Measurements from ENCODE around the gene CBX6.
A peak's percentile ranks its signal among the peaks of the same experiment; 100 is the strongest.
"Not testable (repeated sequence)": the region's sequence is repeated elsewhere in the genome, so short reads cannot be mapped to it uniquely, and the experiment has no call there.

The CBX6 gene

GRCh38 chr22:38861170-38861876, 10.7 kb downstream of the CBX6 start:
- peak; percentile 34 for DNase-seq

- peak; percentile 34 for DNase-seq
Observed at GRCh38 chr22:38860283-38861169, 11.5 kb downstream of the CBX6 start.

- peak; percentile 23 for DNase-seq
Observed at GRCh38 chr22:38859581-38860282, 12.3 kb downstream of the CBX6 start.

GRCh38 chr22:38858492-38858891, 13.5 kb downstream of the CBX6 start:
- DNase-seq = peak; percentile 15

- not testable (repeated sequence) for DNase-seq
Observed at GRCh38 chr22:38854476-38854875, 17.5 kb downstream of the CBX6 start.

- not testable (repeated sequence) for DNase-seq
Observed at GRCh38 chr22:38853883-38854282, 18.1 kb downstream of the CBX6 start.

GRCh38 chr22:38853196-38853651, 18.8 kb downstream of the CBX6 start:
- DNase-seq = peak; percentile 17

- no peak for DNase-seq
Observed at GRCh38 chr22:38852522-38852921, 19.5 kb downstream of the CBX6 start.

- DNase-seq = peak; percentile 11
Observed at GRCh38 chr22:38850941-38851849, 20.8 kb downstream of the CBX6 start.

GRCh38 chr22:38850399-38850798, 21.6 kb downstream of the CBX6 start:
- no peak for DNase-seq

- no peak for DNase-seq
Observed at GRCh38 chr22:38849811-38850210, 22.2 kb downstream of the CBX6 start.

GRCh38 chr22:38846412-38846811, 25.6 kb downstream of the CBX6 start:
- peak; percentile 11 for DNase-seq

- DNase-seq = no peak
Observed at GRCh38 chr22:38845004-38845740, 26.8 kb downstream of the CBX6 start.

GRCh38 chr22:38844315-38845003, 27.6 kb downstream of the CBX6 start:
- no peak for DNase-seq

GRCh38 chr22:38843657-38844314, 28.2 kb downstream of the CBX6 start, which contains the start of gene NPTXR:
TSS of gene NPTXR (minus strand) at chr22:38844028.
- peak; percentile 79 for DNase-seq

GRCh38 chr22:38843201-38843656, 28.8 kb downstream of the CBX6 start:
- DNase-seq = peak; percentile 89

- peak; percentile 29 for DNase-seq
Observed at GRCh38 chr22:38842512-38843200, 29.4 kb downstream of the CBX6 start.

GRCh38 chr22:38841635-38842034, 30.4 kb downstream of the CBX6 start:
- no peak for DNase-seq

GRCh38 chr22:38841211-38841610, 30.8 kb downstream of the CBX6 start:
- no peak for DNase-seq

All from left hindlimb (tissue), 1 donor.